Transverse colon (tissue), 4 donors: ENCODE results near the gene TRH.

Experiments used
- CTCF ChIP-seq, 5 experiments: fragments of 200-600 bp in 3 of 5; fragments of 450-650 bp in 2 of 5; sonication (generic) in 3 of 5; IDR thresholded peaks; 1 replicate in 2 of 5; 2 replicates in 3 of 5; pipeline ENCODE4 v1.5.1; 2016 to 2017; ENCODE audit warnings: antibody characterized with exemption in 5 of 5, inconsistent platforms in 3 of 5, mild to moderate bottlenecking in 2 of 5, moderate library complexity in 1 of 5
- EP300 ChIP-seq: sonication (generic); formaldehyde crosslinking; IDR thresholded peaks from one replicate; pipeline ENCODE4 v1.6.1; 2017; ENCODE audit warnings: antibody characterized with exemption, low read depth
- POLR2A ChIP-seq: fragments of 450-650 bp; IDR thresholded peaks from one replicate; pipeline ENCODE4 v1.6.1; 2016; ENCODE audit warnings: antibody characterized with exemption, mild to moderate bottlenecking, moderate library complexity
- POLR2AphosphoS5 ChIP-seq, 3 donors: sonication (generic); formaldehyde crosslinking; IDR thresholded peaks; one replicate each; pipeline ENCODE4 v1.6.1; 2016; ENCODE audit warnings: antibody characterized with exemption in 3 of 3

GRCh38 chr3:129952556-129953355, 21.8 kb upstream of the TRH start:
- TF ChIP-seq CTCF (IDR thresholded peaks at IDR 0.05), result no peak
- no peak for TF ChIP-seq POLR2A
- no peak for TF ChIP-seq POLR2AphosphoS5 (IDR thresholded peaks at IDR 0.05)
- TF ChIP-seq EP300, result no peak
